ENCODE results near the gene SLC38A2. TPM values are rescaled to one million over a fixed set of nuclear protein-coding genes. Genes with fewer than 3 reads are reported as not detected.

Gene SLC38A2
- total and polyA plus RNA-seq, 2 of the 4 experiments (the other 2 are of a cell fraction), result 313 to 881 TPM

- Histone ChIP-seq H2AFZ (replicated peaks; ENCODE audit: low read length, poor library complexity) (peak overlapping the region; percentile 75), H2BK20ac (ENCODE audit: low read depth, low read length) (peak overlapping the region; percentile 25; the same call in 1 of the 2 replicates), H3K36me3 (ENCODE audit: control insufficient read depth, insufficient read depth, low read length) (no peaks in the 10 kb centered on the region), H3K4me1 (ENCODE audit: control insufficient read depth, insufficient read depth, low read length) (peaks cover 7% of the 10 kb centered on the region), H2BK120ac (ENCODE audit: low read depth, low read length) (no peak overlapping the region), H2BK15ac (ENCODE audit: low read depth, low read length) (no peak overlapping the region; the same call in 2 of the 3 replicates), H3K14ac (replicated peaks; ENCODE audit: low read depth, low read length) (peak overlapping the region; percentile 79), H4K5ac (ENCODE audit: low read depth, low read length) (no peak overlapping the region), H3K27ac (ENCODE audit: insufficient read depth, low read length) (no peak overlapping the region), H3K23ac (ENCODE audit: low read depth, low read length) (peak overlapping the region; percentile 41; the same call in 1 of the 2 replicates), H3K79me1 (ENCODE audit: low read depth in 1 of 2, low read length in 2 of 2) (no peaks in the 10 kb centered on the region), H3K56ac (ENCODE audit: extremely low read depth, insufficient read depth, low read length) (peak overlapping the region; percentile 29; the same call in 1 of the 2 replicates), H2BK5ac (ENCODE audit: low read depth, low read length, poor library complexity, severe bottlenecking) (no peak overlapping the region), H3K9me1 (ENCODE audit: insufficient read depth, low read length) (peaks cover 5% of the 10 kb centered on the region; the same call in 1 of the 2 replicates), H4K8ac (ENCODE audit: low read depth in 2 of 2, low read length in 2 of 2) (no peak overlapping the region), H3K27me3 (ENCODE audit: control insufficient read depth, insufficient read depth, low read length) (no peaks in the 10 kb centered on the region), H3K18ac (ENCODE audit: low read depth, low read length) (peak overlapping the region; percentile 61; the same call in 1 of the 2 replicates), H3K9me3 (ENCODE audit: control insufficient read depth, insufficient read depth, low read length) (no peaks in the 10 kb centered on the region), H4K20me1 (ENCODE audit: insufficient read depth, low read length) (no peaks in the 10 kb centered on the region), H3K4me3 (ENCODE audit: insufficient read depth, low read depth, low read length) (no peak overlapping the region), H3K9ac (ENCODE audit: low read depth, low read length) (no peak overlapping the region), H3K4me2 (ENCODE audit: low read depth, low read length) (no peak overlapping the region; the same call in 1 of the 2 replicates), H2AK5ac (ENCODE audit: low read depth, low read length) (peak overlapping the region; percentile 50), H2AK9ac (replicated peaks; ENCODE audit: low read depth, low read length, poor library complexity) (peak overlapping the region; percentile 10), H4K91ac (ENCODE audit: insufficient read depth, low read depth, low read length) (no peak overlapping the region), H3K4ac (ENCODE audit: low read depth, low read length) (peak overlapping the region; percentile 56; the same call in 1 of the 2 replicates)
- intact Hi-C loops (cut with micrococcal nuclease) (no loop called here), dilution Hi-C loops (cut with HindIII; ENCODE audit: low sequenced_read_pairs, unreplicated experiment) (no loop called here), in situ Hi-C loops (cut with MboI; ENCODE audit: low sequenced_read_pairs) (loop anchor here (25.0 kb wide), 1 partner anchor 1338 kb away; no protein-coding TSS in a partner anchor)
- WGBS, 2 experiments (ENCODE audit: extremely low coverage in 2 of 2, insufficient read length in 1 of 2), result no CpG with 5 or more reads among the region's 2 CpGs
- no TSS peak for BruUV-seq (replicated peaks)
- ChIA-PET CTCF (no interaction called here), POLR2A (ENCODE audit: unreplicated experiment) (no interaction called here)
- TF ChIP-seq MAFK (IDR thresholded peaks at IDR 0.05; ENCODE audit: low read depth, low read length), result no peak
- no peak for TF ChIP-seq SMC3 (IDR thresholded peaks at IDR 0.05; ENCODE audit: low read depth, low read length)
- TF ChIP-seq BHLHE40 (IDR thresholded peaks at IDR 0.05; ENCODE audit: low read depth, low read length), result no peak
- TF ChIP-seq RAD21 (IDR thresholded peaks at IDR 0.05; ENCODE audit: low read length), result no peak
- TF ChIP-seq RFX5 (IDR thresholded peaks at IDR 0.05; ENCODE audit: low read depth, low read length), result no peak
- no peak for TF ChIP-seq CHD1 (IDR thresholded peaks at IDR 0.05; ENCODE audit: low read depth, low read length)
- no peak for TF ChIP-seq FOS (IDR thresholded peaks at IDR 0.05; ENCODE audit: low read depth, low read length)
- TF ChIP-seq MAZ (IDR thresholded peaks at IDR 0.05; ENCODE audit: borderline replicate concordance, low read depth, low read length), result no peak
- no peak for TF ChIP-seq CEBPB (IDR thresholded peaks at IDR 0.05; ENCODE audit: low read depth, low read length)
- no peak for TF ChIP-seq USF2 (IDR thresholded peaks at IDR 0.05; ENCODE audit: low read depth, low read length)
- no peak for TF ChIP-seq NFE2L2 (IDR thresholded peaks at IDR 0.05; ENCODE audit: low read depth, low read length)
- no peak for TF ChIP-seq CTCF (conservative IDR thresholded peaks at IDR 0.05; ENCODE audit: low read depth, low read length)
- TF ChIP-seq MXI1 (IDR thresholded peaks at IDR 0.05; ENCODE audit: borderline replicate concordance, low read depth, low read length), result no peak
- TF ChIP-seq POLR2A (IDR thresholded peaks at IDR 0.05; ENCODE audit: low read depth, low read length), result no peak
- no peak for TF ChIP-seq RCOR1 (IDR thresholded peaks at IDR 0.05; ENCODE audit: insufficient replicate concordance, low read length)
- TF ChIP-seq ELK1 (IDR thresholded peaks at IDR 0.05; ENCODE audit: borderline replicate concordance, low read depth, low read length), result no peak
- no peak for ATAC-seq (ENCODE audit: low read depth)
- DNase-seq, result no peak
These were observed 23.3 kb downstream of the SLC38A2 start for GRCh38 chr12:46349253-46349652.

Measured in IMR-90 (cell line).